ENCODE data around the gene CYTH1.

Gene CYTH1

GRCh38 chr17:78797213-78797612 is 15.1 kb upstream of the CYTH1 start (continued):
- no peak for TF ChIP-seq PATZ1 (CRISPR knock-in tag; IDR thresholded peaks at IDR 0.05; ENCODE audit: borderline replicate concordance)
- TF ChIP-seq TSHZ2 (CRISPR knock-in tag; IDR thresholded peaks at IDR 0.05): no peak
- no peak for TF ChIP-seq ZFP3 (CRISPR knock-in tag; IDR thresholded peaks at IDR 0.05)
- TF ChIP-seq ARNTL (CRISPR knock-in tag; IDR thresholded peaks at IDR 0.05; ENCODE audit: borderline replicate concordance, low read depth): no peak
- no peak for TF ChIP-seq OSR1 (CRISPR knock-in tag; IDR thresholded peaks at IDR 0.05)

GRCh38 chr17:78796517-78796900 is 14.4 kb upstream of the CYTH1 start:
- no peak for TF ChIP-seq OSR1 (CRISPR knock-in tag; IDR thresholded peaks at IDR 0.05)
- no peak for TF ChIP-seq CSDC2 (CRISPR knock-in tag; IDR thresholded peaks at IDR 0.05)
- no peak for TF ChIP-seq BACH2 (CRISPR knock-in tag; IDR thresholded peaks at IDR 0.05; ENCODE audit: borderline replicate concordance)
- no peak for TF ChIP-seq GLIS3 (CRISPR knock-in tag; IDR thresholded peaks at IDR 0.05)
- no peak for TF ChIP-seq TCF4 (CRISPR knock-in tag; IDR thresholded peaks at IDR 0.05; ENCODE audit: borderline replicate concordance)
- no peak for TF ChIP-seq CREB5 (CRISPR knock-in tag; IDR thresholded peaks at IDR 0.05; ENCODE audit: low read depth)
- TF ChIP-seq POU6F1 (CRISPR knock-in tag; IDR thresholded peaks at IDR 0.05; ENCODE audit: borderline replicate concordance, low read depth): no peak
- TF ChIP-seq TSHZ2 (CRISPR knock-in tag; IDR thresholded peaks at IDR 0.05): no peak
- no peak for TF ChIP-seq CSRNP3 (CRISPR knock-in tag; IDR thresholded peaks at IDR 0.05)
- TF ChIP-seq SNAI2 (CRISPR knock-in tag; IDR thresholded peaks at IDR 0.05): no peak
- no peak for TF ChIP-seq ZFP3 (CRISPR knock-in tag; IDR thresholded peaks at IDR 0.05)
- no peak for TF ChIP-seq ZNF70 (CRISPR knock-in tag; IDR thresholded peaks at IDR 0.05)
- TF ChIP-seq RARB (CRISPR knock-in tag; IDR thresholded peaks at IDR 0.05): no peak
- no peak for TF ChIP-seq ZFP30 (CRISPR knock-in tag; IDR thresholded peaks at IDR 0.05)
- ATAC-seq: no peak

- no peak for ATAC-seq
- TF ChIP-seq ZNF8 (CRISPR knock-in tag; IDR thresholded peaks at IDR 0.05): no peak
- TF ChIP-seq TSHZ2 (CRISPR knock-in tag; IDR thresholded peaks at IDR 0.05): no peak
- no peak for TF ChIP-seq CSRNP3 (CRISPR knock-in tag; IDR thresholded peaks at IDR 0.05)
- no peak for TF ChIP-seq OSR1 (CRISPR knock-in tag; IDR thresholded peaks at IDR 0.05)
- TF ChIP-seq PPARA (CRISPR knock-in tag; IDR thresholded peaks at IDR 0.05; ENCODE audit: borderline replicate concordance): no peak
- no peak for TF ChIP-seq ZFP3 (CRISPR knock-in tag; IDR thresholded peaks at IDR 0.05)
Observed at GRCh38 chr17:78795861-78796516, 13.9 kb upstream of the CYTH1 start.

Measured in SK-N-SH treated with all-trans-retinoic acid at 6 μM for 48 hours (cell line).